Astrocyte (in vitro differentiated cells and primary cell): ENCODE results near the gene CRLF1.

ENCODE experiments used
- EZH2 ChIP-seq: IDR thresholded peaks from 2 replicates; pipeline ENCODE4 v1.6.1; 2012; ENCODE audit warnings: mild to moderate bottlenecking, low read length, inconsistent platforms; ENCODE audit not compliant: insufficient read depth
- TF ChIP-seq, protein P1 (sequence below): IDR thresholded peaks from 2 replicates; pipeline ENCODE4 v1.5.1; 2011; ENCODE audit warnings: low read depth, mild to moderate bottlenecking, inconsistent platforms, low read length, moderate library complexity; ENCODE audit not compliant: insufficient read depth

DNA sequence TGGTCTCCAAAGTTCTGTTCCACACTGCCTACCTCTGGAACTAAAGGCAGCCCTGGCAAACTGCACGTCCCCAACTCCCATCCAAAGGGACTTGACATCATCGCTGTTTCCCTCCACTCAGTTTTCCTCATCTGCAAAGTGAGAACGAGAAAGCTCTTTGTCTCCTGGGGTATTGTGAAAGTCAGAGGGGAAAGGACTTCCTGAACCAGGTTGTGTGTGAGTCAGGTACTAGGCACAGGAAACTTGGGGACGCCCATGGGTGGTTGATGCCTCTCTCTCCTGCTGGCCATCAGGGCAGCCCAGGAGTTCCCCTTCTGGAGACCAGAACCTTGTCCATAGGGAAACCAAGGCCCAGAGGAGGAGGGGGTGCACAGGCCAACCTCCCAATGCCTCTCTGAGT lies 4.7 kb downstream of the CRLF1 start:
- TF ChIP-seq, protein P1, sequence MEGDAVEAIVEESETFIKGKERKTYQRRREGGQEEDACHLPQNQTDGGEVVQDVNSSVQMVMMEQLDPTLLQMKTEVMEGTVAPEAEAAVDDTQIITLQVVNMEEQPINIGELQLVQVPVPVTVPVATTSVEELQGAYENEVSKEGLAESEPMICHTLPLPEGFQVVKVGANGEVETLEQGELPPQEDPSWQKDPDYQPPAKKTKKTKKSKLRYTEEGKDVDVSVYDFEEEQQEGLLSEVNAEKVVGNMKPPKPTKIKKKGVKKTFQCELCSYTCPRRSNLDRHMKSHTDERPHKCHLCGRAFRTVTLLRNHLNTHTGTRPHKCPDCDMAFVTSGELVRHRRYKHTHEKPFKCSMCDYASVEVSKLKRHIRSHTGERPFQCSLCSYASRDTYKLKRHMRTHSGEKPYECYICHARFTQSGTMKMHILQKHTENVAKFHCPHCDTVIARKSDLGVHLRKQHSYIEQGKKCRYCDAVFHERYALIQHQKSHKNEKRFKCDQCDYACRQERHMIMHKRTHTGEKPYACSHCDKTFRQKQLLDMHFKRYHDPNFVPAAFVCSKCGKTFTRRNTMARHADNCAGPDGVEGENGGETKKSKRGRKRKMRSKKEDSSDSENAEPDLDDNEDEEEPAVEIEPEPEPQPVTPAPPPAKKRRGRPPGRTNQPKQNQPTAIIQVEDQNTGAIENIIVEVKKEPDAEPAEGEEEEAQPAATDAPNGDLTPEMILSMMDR: no peak
- TF ChIP-seq EZH2: no peak
